AG04449 (cell line): ENCODE measurements around the gene NANOS3.

Experiments used
- CTCF ChIA-PET: fragments of 350-600 bp; formaldehyde crosslinking; extraction: SDS; loops from one replicate; lab custom pipeline; 2021; ENCODE audit warnings: antibody characterized with exemption; lab: Yijun Ruan, JAX
- POLR2A ChIA-PET: fragments of 400-600, 350-600 bp; formaldehyde crosslinking; extraction: SDS; loops from one replicate; lab custom pipeline; 2020; ENCODE audit warnings: antibody characterized with exemption, inconsistent platforms; lab: Yijun Ruan, JAX
- DNase-seq: peaks from one replicate; pipeline ENCODE4 v3.0.0-alpha.2; 2010; ENCODE audit warnings: low read depth, low spot score
- H3K4me3 ChIP-seq: 2 replicates; pipeline ENCODE4 v1.5.1; 2011; ENCODE audit warnings: low read depth, mild to moderate bottlenecking, control low read depth, low read length
- CTCF ChIP-seq: IDR thresholded peaks from one replicate; pipeline ENCODE4 v1.5.1; 2011; ENCODE audit warnings: mild to moderate bottlenecking, moderate library complexity, low read length, control low read depth, inconsistent platforms; ENCODE audit not compliant: insufficient read depth; ENCODE audit errors: missing control alignments

Gene NANOS3

GRCh38 chr19:13882836-13883235 is 5.9 kb downstream of the NANOS3 start:
- POLR2A ChIA-PET = no interaction called here

DNA sequence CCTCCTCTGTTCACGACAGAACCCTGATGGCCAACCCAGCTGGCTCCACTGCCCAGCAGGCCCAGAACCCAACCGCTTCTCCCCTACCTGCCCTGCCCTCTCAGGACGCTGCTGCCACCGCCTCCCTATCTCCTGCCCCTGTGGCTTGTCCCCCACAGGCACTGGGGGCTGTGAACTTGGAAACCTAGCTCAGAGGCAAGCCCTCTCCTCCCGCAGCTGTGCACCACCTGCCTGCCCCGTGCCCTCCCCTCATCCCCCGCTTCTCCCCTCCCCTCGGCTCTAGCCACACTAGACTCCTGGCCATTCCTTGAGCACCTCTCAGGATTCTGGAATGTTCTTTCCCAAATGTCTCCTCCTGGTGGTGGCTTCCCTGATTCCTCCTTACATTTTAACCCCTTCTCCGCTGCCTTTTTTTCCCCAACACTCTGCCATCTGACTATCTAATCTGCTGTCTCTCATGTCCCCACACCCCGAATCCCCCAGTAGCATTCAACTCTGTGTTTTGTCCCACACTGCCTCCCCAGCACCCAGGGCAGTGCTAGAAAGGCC is 6.7 kb downstream of the NANOS3 start:
- no peak for DNase-seq
- ChIA-PET POLR2A (no interaction called here), CTCF (interaction anchor here (0.9 to 13.2 kb wide), 9 partner anchors 10 to 264 kb away, joined by 3 to 184 read pairs (median 5); partner anchors contain the start of genes CC2D1A, MISP3 and RFX1)
- H3K4me3 ChIP-seq = no peak overlapping the region
- peak; percentile 36 for TF ChIP-seq CTCF

More at GRCh38 chr19:13882836-13883235, 5.9 kb downstream of the NANOS3 start:
- TF ChIP-seq CTCF = no peak
- no peak for DNase-seq
- no peak overlapping the region for H3K4me3 ChIP-seq
- CTCF ChIA-PET = interaction anchor here (0.7 to 13.2 kb wide), 11 partner anchors 11 to 265 kb away, joined by 3 to 184 read pairs (median 4); partner anchors contain the start of genes CC2D1A, IL27RA, MISP3 and RFX1

DNA sequence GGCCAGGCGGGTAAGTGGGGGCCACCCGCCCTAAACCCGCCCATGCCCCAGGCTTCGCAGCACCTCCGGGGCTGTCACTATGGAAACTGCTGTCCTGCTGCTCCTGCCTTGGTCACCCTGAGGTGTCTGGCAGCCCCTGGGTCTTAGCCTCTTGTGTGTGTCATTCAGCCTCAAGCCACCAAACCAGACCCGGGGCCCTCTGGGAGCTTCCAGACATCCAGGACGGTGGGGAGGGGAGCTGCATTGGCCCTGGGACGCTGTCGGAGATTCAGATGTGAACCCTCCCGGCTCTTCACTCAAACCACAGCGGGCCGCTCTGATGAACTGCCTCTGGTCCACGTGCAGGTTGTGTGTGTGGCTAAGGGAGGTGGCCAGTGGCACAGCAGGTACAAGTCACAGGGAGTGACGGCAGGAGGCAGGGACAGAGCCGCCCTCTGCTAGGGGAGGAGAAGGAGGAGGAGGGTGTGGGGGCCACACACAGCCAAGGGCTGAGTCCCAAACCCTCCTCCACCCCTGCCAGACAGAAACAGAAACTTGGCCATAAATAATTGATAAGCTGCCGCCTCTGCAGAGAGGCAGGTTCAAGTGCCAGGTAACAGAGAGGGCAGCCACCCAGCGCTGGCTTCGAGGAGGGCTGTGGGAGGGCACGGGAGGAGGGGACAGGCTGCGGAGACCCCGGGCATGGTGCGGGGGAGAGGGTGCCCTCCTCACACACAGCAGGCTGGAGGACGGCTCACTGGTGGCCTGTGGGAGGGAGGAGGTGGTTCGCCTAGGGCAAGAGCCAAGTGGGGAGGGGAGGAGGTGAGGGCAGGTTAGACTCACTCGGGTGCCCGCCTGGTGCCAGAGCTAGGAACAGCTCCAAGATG is 8.0 kb downstream of the NANOS3 start:
- ChIA-PET CTCF (interaction anchor here (0.7 to 13.2 kb wide), 10 partner anchors 8 to 193 kb away, joined by 3 to 184 read pairs (median 6); partner anchors contain the start of genes CC2D1A and MISP3), POLR2A (interaction anchor here (0.6 kb wide), 1 partner anchor 54 kb away, joined by 3 read pairs; no protein-coding TSS in a partner anchor)
- TF ChIP-seq CTCF = no peak
- DNase-seq = no peak
- no peak overlapping the region for H3K4me3 ChIP-seq

GRCh38 chr19:13885826-13886365 is 9.0 kb downstream of the NANOS3 start:
- no peak overlapping the region for H3K4me3 ChIP-seq
- CTCF ChIA-PET = interaction anchor here (0.7 to 13.2 kb wide), 8 partner anchors 7 to 251 kb away, joined by 3 to 184 read pairs (median 4); partner anchors contain the start of genes ASF1B and DCAF15
- TF ChIP-seq CTCF = no peak
- DNase-seq = no peak
- POLR2A ChIA-PET = no interaction called here

DNA sequence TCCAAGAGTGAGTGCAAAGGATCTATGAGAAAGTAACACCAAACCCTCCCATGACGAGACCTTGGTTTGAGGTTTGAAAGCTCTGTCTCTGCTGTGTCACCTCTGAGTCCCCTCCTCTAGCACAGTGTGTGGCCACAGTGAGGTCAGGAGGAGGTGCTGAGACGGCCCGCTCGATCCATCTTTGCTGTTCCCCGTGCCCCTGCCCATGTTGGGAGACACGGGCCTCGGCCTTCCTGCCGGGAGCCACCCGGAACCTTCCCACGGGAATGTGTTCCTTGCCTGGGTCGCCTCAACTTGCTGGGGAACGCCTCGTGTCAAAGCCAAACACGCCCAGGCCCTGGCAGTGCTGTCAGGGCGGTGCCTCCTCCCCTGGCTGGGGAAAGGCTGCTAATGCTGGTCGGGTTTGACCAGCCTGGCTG is 10.1 kb downstream of the NANOS3 start:
- H3K4me3 ChIP-seq = no peak overlapping the region
- ChIA-PET POLR2A (no interaction called here), CTCF (interaction anchor here (1.0 to 13.2 kb wide), 9 partner anchors 8 to 249 kb away, joined by 3 to 184 read pairs (median 4); partner anchors contain the start of genes ASF1B and DCAF15)
- DNase-seq = no peak
- no peak for TF ChIP-seq CTCF

DNA sequence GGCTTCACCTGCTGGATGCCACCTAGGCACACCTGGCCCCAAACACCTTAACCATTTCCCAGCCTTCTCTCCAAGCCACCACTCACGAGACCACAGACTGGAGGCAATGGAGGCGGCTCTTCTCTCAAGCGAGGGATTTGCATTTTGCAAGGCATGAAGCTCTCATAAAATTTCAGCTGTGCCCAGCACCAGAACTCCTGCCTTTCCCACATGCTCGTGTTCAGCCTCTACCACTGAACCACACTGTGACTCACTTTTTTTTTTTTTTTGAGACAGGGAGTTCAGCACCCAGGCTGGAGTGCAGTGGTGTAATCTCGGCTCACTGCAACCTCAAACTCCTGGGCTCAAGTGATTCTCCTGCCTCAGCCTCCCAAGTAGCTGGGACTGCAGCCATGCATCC is 10.6 kb downstream of the NANOS3 start:
- POLR2A ChIA-PET = no interaction called here
- no peak for DNase-seq
- H3K4me3 ChIP-seq = no peak overlapping the region
- CTCF ChIA-PET = interaction anchor here (1.0 to 13.2 kb wide), 7 partner anchors 8 to 195 kb away, joined by 3 to 184 read pairs (median 4); partner anchors contain the start of gene DCAF15
- TF ChIP-seq CTCF = no peak
